Hepatocyte (in vitro differentiated cells): ENCODE results near the gene NLRC5. TPM values are rescaled to one million over a fixed set of nuclear protein-coding genes. Genes with fewer than 3 reads are reported as not detected.
A peak's percentile ranks its signal among the peaks of the same experiment; 100 is the strongest.
"Not testable (repeated sequence)": the region's sequence is repeated elsewhere in the genome, so short reads cannot be mapped to it uniquely, and the experiment has no call there.

Experiments used
- DNase-seq: peaks from one replicate; pipeline ENCODE4 v3.0.0-alpha.2; 2016; ENCODE audit warnings: low spot score
- H2AFZ ChIP-seq: fragments of 200-600 bp; sonication (generic); 2 replicates; pipeline ENCODE4 v1.6.0; 2016; ENCODE audit warnings: antibody characterized with exemption, mild to moderate bottlenecking
- H3K27ac ChIP-seq: fragments of 200-600 bp; sonication (generic); 2 replicates; pipeline ENCODE4 v1.5.1; 2016; ENCODE audit warnings: mild to moderate bottlenecking
- H3K27me3 ChIP-seq: fragments of 200-600 bp; sonication (generic); 2 replicates; pipeline ENCODE4 v1.6.1; 2016
- H3K36me3 ChIP-seq: fragments of 200-600 bp; sonication (generic); replicated peaks from 2 replicates; pipeline ENCODE4 v1.5.1; 2016; ENCODE audit warnings: low read depth; ENCODE audit not compliant: insufficient read depth
- H3K4me1 ChIP-seq: fragments of 200-600 bp; sonication (generic); 2 replicates; pipeline ENCODE4 v1.5.1; 2016; ENCODE audit warnings: mild to moderate bottlenecking, moderate library complexity; ENCODE audit not compliant: insufficient read depth
- H3K4me2 ChIP-seq: fragments of 200-600 bp; sonication (generic); 2 replicates; pipeline ENCODE4 v1.6.0; 2016
- H3K4me3 ChIP-seq: fragments of 200-600 bp; sonication (generic); 2 replicates; pipeline ENCODE4 v1.5.1; 2016; ENCODE audit warnings: mild to moderate bottlenecking
- H3K79me2 ChIP-seq: fragments of 200-600 bp; sonication (generic); 2 replicates; pipeline ENCODE4 v1.6.0; 2017; ENCODE audit warnings: mild to moderate bottlenecking
- H3K9me2 ChIP-seq: fragments of 200-600 bp; sonication (generic); replicated peaks from 2 replicates; pipeline ENCODE4 v1.6.0; 2017; ENCODE audit warnings: mild to moderate bottlenecking; ENCODE audit not compliant: insufficient read depth
- H3K9me3 ChIP-seq: fragments of 200-600 bp; sonication (generic); 2 replicates; pipeline ENCODE4 v1.5.1; 2016; ENCODE audit warnings: low read depth, mild to moderate bottlenecking
- H4K20me1 ChIP-seq: fragments of 200-600 bp; sonication (generic); 2 replicates; pipeline ENCODE4 v1.6.0; 2016; ENCODE audit warnings: mild to moderate bottlenecking; ENCODE audit not compliant: insufficient read depth, poor library complexity, severe bottlenecking
- CTCF ChIP-seq: fragments of 200-600 bp; sonication (generic); IDR thresholded peaks from 2 replicates; pipeline ENCODE4 v1.5.1; 2016; ENCODE audit warnings: antibody characterized with exemption, mild to moderate bottlenecking; ENCODE audit not compliant: poor library complexity
- EZH2 ChIP-seq: fragments of 200-600 bp; sonication (generic); IDR thresholded peaks from 2 replicates; pipeline ENCODE4 v1.6.1; 2016; ENCODE audit warnings: antibody characterized with exemption, mild to moderate bottlenecking, borderline replicate concordance
- EZH2phosphoT487 ChIP-seq: fragments of 200-600 bp; sonication (generic); IDR thresholded peaks from one replicate; pipeline ENCODE4 v1.6.1; 2018; ENCODE audit warnings: antibody characterized with exemption, mild to moderate bottlenecking, low read depth, moderate library complexity; ENCODE audit not compliant: unreplicated experiment, severe bottlenecking
- whole genome bisulfite sequencing: methylation state at CpG from one replicate; pipeline ENCODE4 v1.1.6; 2016; ENCODE audit warnings: low lambda C conversion rate; ENCODE audit errors: missing lambda C conversion rate; 5-methylcytosine and 5-hydroxymethylcytosine counted together
- polyA plus RNA-seq: library from polyadenylated mRNA; unstranded; fragments of >200 nt; fragmentation: Nextera tagmentation; extraction: Ambion mirVana; gene quantifications from 2 replicates; pipeline ENCODE4 v1.2.1, GENCODE V29; 2016
- total RNA-seq: library from RNA; depleted of rRNA; stranded (reverse); fragments of >200 nt; gene quantifications from 2 replicates; pipeline ENCODE4 v1.2.3, GENCODE V29; 2014

Gene NLRC5
- total and polyA plus RNA-seq, 2 experiments from 2014 or later = 6.4 to 7.0 TPM

DNA sequence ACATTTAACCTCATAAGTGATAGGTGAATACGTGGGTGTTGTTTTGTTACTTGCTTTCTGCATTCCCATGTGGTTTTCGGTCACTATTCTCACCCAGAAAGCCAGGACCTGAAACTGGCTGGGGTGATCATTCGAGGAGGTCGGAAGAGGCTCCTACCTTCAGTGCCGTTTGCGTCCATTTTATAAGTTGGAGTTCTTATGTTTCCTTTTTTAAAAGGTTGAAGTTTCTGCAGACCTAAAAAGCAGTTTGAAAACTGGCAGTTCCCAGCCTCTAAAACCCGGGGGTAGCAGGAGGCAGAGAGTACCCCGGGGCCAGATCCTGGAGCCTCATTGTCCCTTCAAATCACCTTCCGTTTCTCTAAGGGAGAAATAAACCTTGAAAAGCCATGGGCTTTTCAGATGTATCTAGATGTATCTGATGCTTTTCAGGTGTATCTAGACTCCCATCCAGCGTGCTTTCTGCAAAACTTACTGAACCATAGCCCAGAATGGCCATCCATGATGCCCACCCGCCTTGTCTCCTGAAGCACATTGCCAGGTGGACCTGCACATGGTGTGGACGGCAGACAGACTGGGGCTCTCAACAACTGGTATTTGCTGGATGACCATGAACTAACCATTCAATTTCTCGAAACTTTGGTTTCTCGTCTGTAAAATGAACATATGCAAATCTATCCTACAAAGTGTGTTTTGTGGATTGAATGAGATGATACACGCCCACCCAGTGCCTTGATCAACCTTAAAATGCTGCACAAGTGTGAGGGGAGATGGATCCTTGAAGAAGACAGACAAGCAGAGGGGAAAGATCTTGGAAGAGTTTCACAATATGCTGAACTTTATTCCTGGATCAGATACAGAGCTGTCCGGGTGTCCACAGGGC, 1.3 kb downstream of the NLRC5 start:
- no peaks in the 10 kb centered on the region for H3K4me1 ChIP-seq
- no peak overlapping the region for H3K27ac ChIP-seq
- no peaks in the 10 kb centered on the region for H3K9me3 ChIP-seq
- no peak for TF ChIP-seq EZH2
- TF ChIP-seq EZH2phosphoT487 = no peak
- TF ChIP-seq CTCF = no peak
- no peaks in the 10 kb centered on the region for H4K20me1 ChIP-seq
- H3K79me2 ChIP-seq = no peaks in the 10 kb centered on the region
- no peak overlapping the region for H3K4me3 ChIP-seq
- 90% methylated on average over 16 of the region's 16 CpGs for WGBS
- peak overlapping the region; percentile 91 for H3K4me2 ChIP-seq
- peaks cover 10% of the 10 kb centered on the region for H3K27me3 ChIP-seq
- no peak overlapping the region for H2AFZ ChIP-seq
- no peaks in the 10 kb centered on the region for H3K36me3 ChIP-seq
- H3K9me2 ChIP-seq = no peaks in the 10 kb centered on the region
- DNase-seq = no peak

DNA sequence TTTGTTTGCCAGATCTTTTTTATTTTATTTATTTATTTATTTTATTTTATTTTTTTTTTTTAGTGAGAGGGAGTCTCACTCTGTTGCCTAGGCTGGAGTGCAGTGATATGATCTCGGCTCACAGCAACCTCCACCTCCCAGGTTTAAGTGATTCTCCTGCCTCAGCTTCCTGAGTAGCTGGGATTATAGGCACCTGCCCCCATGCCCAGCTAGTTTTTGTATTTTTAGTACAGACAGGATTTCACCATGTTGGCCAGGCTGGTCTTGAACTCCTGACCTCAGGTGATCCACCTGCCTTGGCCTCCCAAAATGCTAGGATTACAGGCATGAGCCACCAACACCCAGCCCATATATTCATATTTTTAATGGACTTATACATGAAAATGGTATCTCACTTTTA, 3.1 kb downstream of the NLRC5 start:
- H3K9me3 ChIP-seq, H2AFZ ChIP-seq, H4K20me1 ChIP-seq, H3K79me2 ChIP-seq, H3K9me2 ChIP-seq, DNase-seq, H3K27ac ChIP-seq, H3K4me2 ChIP-seq, H3K4me1 ChIP-seq, H3K4me3 ChIP-seq, H3K27me3 ChIP-seq, H3K36me3 ChIP-seq: not testable (repeated sequence)
- 88% methylated on average over 1 of the region's 1 CpG for WGBS

- H3K4me2 ChIP-seq = no peak overlapping the region
- no peaks in the 10 kb centered on the region for H4K20me1 ChIP-seq
- peaks cover 10% of the 10 kb centered on the region for H3K27me3 ChIP-seq
- DNase-seq = no peak
- 44% methylated on average over 2 of the region's 2 CpGs for WGBS
- H2AFZ ChIP-seq = no peak overlapping the region
- no peaks in the 10 kb centered on the region for H3K79me2 ChIP-seq
- no peak for TF ChIP-seq EZH2
- no peak for TF ChIP-seq EZH2phosphoT487
- TF ChIP-seq CTCF = no peak
- H3K9me3 ChIP-seq = no peaks in the 10 kb centered on the region
- no peak overlapping the region for H3K4me3 ChIP-seq
- no peaks in the 10 kb centered on the region for H3K4me1 ChIP-seq
- no peaks in the 10 kb centered on the region for H3K9me2 ChIP-seq
- H3K27ac ChIP-seq = no peak overlapping the region
- H3K36me3 ChIP-seq = no peaks in the 10 kb centered on the region
Measured at GRCh38 chr16:56993204-56993603, 3.8 kb downstream of the NLRC5 start.

- no peaks in the 10 kb centered on the region for H3K4me1 ChIP-seq
- TF ChIP-seq EZH2phosphoT487 = no peak
- TF ChIP-seq CTCF = no peak
- TF ChIP-seq EZH2 = no peak
- no peaks in the 10 kb centered on the region for H3K9me3 ChIP-seq
- DNase-seq = no peak
- no peaks in the 10 kb centered on the region for H3K79me2 ChIP-seq
- no peak overlapping the region for H3K27ac ChIP-seq
- H2AFZ ChIP-seq = no peak overlapping the region
- H4K20me1 ChIP-seq = no peaks in the 10 kb centered on the region
- no peaks in the 10 kb centered on the region for H3K9me2 ChIP-seq
- 82% methylated on average over 5 of the region's 5 CpGs for WGBS
- peaks cover 10% of the 10 kb centered on the region for H3K27me3 ChIP-seq
- no peak overlapping the region for H3K4me2 ChIP-seq
- no peak overlapping the region for H3K4me3 ChIP-seq
- H3K36me3 ChIP-seq = no peaks in the 10 kb centered on the region
Measured at GRCh38 chr16:56994311-56994710, 5.0 kb downstream of the NLRC5 start.
